ENCODE data around the gene MAPK4.

DNA sequence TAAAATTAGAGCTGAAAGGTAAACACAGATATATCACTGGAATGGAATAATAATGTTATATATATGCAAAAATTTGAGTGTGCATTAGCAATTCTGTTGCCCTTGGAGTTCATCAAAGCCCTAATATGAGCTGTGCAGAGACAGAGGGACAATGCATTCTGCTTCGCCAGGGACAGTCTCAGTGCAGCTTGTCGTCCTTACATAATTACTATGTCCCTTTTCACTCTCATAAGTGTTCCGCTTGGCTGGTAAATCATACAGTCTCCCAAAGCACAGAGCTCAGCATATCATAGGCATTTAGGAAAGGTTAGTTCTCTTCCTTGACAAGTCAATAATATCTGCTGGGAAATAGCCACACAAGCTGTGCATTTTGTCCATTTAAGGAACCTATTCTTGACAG is 30.7 kb downstream of the MAPK4 start:
- TF ChIP-seq, protein P1, sequence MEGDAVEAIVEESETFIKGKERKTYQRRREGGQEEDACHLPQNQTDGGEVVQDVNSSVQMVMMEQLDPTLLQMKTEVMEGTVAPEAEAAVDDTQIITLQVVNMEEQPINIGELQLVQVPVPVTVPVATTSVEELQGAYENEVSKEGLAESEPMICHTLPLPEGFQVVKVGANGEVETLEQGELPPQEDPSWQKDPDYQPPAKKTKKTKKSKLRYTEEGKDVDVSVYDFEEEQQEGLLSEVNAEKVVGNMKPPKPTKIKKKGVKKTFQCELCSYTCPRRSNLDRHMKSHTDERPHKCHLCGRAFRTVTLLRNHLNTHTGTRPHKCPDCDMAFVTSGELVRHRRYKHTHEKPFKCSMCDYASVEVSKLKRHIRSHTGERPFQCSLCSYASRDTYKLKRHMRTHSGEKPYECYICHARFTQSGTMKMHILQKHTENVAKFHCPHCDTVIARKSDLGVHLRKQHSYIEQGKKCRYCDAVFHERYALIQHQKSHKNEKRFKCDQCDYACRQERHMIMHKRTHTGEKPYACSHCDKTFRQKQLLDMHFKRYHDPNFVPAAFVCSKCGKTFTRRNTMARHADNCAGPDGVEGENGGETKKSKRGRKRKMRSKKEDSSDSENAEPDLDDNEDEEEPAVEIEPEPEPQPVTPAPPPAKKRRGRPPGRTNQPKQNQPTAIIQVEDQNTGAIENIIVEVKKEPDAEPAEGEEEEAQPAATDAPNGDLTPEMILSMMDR (IDR thresholded peaks at IDR 0.05) = no peak
- TF ChIP-seq EP300 (IDR thresholded peaks at IDR 0.05) (no peak), POLR2A (IDR thresholded peaks at IDR 0.05) (no peak), POLR2AphosphoS5 (IDR thresholded peaks at IDR 0.05) (no peak)

Data from upper lobe of left lung (tissue), 4 donors.